ENCODE measurements around the gene TENM4.

DNA sequence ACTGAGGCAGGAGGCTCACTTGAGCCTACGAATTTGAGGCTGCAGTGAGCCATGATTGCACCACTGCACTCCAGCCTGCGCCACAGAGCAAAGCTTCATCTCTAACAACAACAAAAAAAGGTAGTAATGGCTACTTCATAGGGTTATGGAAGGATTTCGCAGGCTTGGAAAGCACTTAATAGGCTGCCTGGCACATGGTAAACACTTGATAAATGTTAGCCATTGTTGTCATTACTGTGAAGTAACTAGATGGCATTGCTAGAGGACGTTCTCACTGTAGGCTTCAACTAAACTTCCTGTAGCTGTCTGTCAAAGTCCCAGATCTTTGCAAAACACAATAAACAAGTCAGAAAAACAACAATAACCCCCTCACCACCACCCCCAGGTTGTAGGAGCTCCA is 508.9 kb downstream of the TENM4 start:
- TF ChIP-seq ZNF792 (tag by site-specific recombination; IDR thresholded peaks at IDR 0.05) (no peak), GLIS2 (tag by site-specific recombination; IDR thresholded peaks at IDR 0.05) (no peak), PRDM1 (tag by site-specific recombination; IDR thresholded peaks at IDR 0.05) (no peak), ZSCAN5A (tag by site-specific recombination; IDR thresholded peaks at IDR 0.05) (no peak), ZNF544 (tag by site-specific recombination; IDR thresholded peaks at IDR 0.05) (no peak), SETDB1 (IDR thresholded peaks at IDR 0.05; ENCODE audit: insufficient read length, low read length) (no peak)
- TF ChIP-seq, protein P1, sequence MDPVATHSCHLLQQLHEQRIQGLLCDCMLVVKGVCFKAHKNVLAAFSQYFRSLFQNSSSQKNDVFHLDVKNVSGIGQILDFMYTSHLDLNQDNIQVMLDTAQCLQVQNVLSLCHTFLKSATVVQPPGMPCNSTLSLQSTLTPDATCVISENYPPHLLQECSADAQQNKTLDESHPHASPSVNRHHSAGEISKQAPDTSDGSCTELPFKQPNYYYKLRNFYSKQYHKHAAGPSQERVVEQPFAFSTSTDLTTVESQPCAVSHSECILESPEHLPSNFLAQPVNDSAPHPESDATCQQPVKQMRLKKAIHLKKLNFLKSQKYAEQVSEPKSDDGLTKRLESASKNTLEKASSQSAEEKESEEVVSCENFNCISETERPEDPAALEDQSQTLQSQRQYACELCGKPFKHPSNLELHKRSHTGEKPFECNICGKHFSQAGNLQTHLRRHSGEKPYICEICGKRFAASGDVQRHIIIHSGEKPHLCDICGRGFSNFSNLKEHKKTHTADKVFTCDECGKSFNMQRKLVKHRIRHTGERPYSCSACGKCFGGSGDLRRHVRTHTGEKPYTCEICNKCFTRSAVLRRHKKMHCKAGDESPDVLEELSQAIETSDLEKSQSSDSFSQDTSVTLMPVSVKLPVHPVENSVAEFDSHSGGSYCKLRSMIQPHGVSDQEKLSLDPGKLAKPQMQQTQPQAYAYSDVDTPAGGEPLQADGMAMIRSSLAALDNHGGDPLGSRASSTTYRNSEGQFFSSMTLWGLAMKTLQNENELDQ (tag by site-specific recombination; IDR thresholded peaks at IDR 0.05; ENCODE audit: low read depth) = no peak
- TF ChIP-seq, protein P2, sequence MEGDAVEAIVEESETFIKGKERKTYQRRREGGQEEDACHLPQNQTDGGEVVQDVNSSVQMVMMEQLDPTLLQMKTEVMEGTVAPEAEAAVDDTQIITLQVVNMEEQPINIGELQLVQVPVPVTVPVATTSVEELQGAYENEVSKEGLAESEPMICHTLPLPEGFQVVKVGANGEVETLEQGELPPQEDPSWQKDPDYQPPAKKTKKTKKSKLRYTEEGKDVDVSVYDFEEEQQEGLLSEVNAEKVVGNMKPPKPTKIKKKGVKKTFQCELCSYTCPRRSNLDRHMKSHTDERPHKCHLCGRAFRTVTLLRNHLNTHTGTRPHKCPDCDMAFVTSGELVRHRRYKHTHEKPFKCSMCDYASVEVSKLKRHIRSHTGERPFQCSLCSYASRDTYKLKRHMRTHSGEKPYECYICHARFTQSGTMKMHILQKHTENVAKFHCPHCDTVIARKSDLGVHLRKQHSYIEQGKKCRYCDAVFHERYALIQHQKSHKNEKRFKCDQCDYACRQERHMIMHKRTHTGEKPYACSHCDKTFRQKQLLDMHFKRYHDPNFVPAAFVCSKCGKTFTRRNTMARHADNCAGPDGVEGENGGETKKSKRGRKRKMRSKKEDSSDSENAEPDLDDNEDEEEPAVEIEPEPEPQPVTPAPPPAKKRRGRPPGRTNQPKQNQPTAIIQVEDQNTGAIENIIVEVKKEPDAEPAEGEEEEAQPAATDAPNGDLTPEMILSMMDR (tag by site-specific recombination; IDR thresholded peaks at IDR 0.05) = no peak
- TF ChIP-seq, protein P3, sequence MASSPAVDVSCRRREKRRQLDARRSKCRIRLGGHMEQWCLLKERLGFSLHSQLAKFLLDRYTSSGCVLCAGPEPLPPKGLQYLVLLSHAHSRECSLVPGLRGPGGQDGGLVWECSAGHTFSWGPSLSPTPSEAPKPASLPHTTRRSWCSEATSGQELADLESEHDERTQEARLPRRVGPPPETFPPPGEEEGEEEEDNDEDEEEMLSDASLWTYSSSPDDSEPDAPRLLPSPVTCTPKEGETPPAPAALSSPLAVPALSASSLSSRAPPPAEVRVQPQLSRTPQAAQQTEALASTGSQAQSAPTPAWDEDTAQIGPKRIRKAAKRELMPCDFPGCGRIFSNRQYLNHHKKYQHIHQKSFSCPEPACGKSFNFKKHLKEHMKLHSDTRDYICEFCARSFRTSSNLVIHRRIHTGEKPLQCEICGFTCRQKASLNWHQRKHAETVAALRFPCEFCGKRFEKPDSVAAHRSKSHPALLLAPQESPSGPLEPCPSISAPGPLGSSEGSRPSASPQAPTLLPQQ (tag by site-specific recombination; IDR thresholded peaks at IDR 0.05) = no peak
